Measurements from ENCODE around the gene STAP1.
"Not testable (repeated sequence)": the region's sequence is repeated elsewhere in the genome, so short reads cannot be mapped to it uniquely, and the experiment has no call there.

STAP1 gene

GRCh38 chr4:67558493-67558892 lies at the start of gene STAP1:
Gene STAP1 (plus strand): TSS chr4:67558727. CDS start chr4:67558810, 83 bp downstream.
- DNase-seq (ENCODE audit: low read depth in 2 of 2), result no peak

DNA sequence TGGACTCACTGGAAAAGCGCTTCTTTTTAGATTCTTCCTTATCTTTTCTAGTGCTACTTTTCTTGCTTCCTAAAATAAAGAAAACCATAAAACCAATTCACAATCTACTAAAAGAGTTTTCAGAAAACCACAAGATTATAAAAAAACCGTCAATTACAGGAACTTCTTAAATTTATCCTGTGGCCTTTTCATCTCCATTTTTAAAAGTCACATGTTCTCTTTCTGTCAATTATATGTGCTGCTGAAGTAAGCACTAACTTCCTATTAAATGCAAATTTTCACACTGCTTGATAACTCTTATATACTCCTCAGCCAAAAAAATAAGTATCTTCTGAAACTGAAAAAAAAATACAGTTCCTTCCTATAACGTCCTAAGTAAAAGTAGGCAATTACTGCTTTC lies 46.0 kb upstream of the STAP1 start:
- DNase-seq (ENCODE audit: low read depth in 2 of 2), result no peak

DNA sequence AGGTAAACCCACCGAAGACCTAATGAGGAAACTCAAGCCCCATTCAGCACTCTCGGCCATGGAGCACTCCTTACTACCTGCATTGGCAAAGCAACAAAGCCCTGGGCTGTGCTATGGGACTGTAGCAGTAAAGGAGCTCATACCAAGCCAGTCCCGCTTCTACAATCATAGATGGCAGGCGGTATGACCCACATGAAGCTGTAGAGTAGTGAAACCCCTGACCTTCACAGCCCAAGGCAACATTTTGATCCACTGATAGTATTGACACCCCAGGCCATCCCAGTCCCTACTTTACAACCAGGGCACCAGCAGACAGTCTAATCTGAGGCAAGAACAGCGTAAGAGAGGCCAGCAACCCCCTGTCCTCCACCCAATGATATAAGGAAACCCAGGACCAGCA lies 38.4 kb upstream of the STAP1 start:
- DNase-seq (ENCODE audit: low read depth in 2 of 2), result no peak

DNA sequence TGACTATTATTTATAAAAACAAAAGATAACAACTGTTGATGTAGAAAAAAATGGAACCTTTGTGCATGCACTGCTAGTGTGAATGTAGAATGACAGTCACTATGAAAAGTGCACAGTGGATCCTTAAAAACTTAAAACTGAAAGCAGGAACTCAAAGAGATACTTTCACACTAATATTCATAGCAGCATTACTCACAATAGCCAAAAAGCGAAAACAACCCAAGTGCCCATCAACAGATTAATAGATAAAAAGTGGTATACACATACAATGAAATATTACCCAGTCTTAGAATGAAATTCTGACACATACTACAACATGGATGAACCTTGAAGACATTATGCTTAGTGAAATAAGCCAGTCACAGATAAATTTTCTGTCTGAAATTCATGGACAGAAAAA lies 37.0 kb upstream of the STAP1 start:
- DNase-seq (ENCODE audit: low read depth in 2 of 2), result no peak

- no peak for DNase-seq (ENCODE audit: low read depth in 2 of 2)
Measured at GRCh38 chr4:67522230-67522629, 36.3 kb upstream of the STAP1 start.

GRCh38 chr4:67522851-67523671 lies 35.5 kb upstream of the STAP1 start:
- DNase-seq (ENCODE audit: low read depth in 2 of 2), result no peak

DNA sequence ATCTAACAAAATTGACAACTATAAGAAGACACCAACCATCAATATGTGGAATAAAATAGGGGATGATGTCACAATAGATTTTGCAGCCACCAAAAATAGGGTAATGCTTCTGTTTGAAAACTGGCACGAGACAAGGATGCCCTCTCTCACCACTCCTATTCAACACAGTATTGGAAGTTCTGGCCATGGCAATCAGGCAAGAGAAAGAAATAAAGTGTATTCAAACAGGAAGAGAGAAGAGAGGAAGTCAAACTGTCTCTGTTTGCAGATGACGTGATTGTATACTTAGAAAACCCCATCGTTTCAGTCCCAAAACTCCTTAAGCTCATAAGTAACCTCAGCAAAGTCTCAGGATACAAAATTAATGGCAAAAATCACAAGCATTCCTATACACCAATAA lies 34.4 kb upstream of the STAP1 start:
- DNase-seq (ENCODE audit: low read depth in 2 of 2), result not testable (repeated sequence)

DNA sequence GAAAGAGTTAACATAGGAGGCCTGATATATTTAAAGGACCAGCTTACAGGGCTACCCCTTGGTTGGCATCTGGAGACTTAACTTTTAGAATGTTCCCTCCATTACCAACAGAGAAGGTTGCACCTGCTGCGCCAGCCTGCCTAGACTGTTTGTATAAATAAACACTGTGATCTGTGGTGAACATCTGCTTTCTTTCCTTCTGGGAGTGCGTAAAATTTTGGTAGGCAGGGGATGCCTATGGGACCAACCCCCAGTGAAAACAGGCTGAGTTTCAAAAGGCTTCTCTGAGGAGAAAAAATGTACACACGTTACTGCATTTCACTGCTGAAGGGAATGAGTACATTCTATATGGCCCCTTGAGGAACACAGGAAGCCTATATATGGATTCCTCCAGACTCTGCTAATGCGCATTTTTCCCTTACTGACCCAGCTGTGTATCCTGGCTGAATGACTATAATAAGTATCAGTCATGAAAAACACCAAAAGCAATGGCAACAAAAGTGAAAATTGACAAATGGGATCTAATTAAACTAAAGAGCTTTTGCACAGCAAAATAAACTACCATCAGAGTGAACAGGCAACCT lies 27.1 kb upstream of the STAP1 start:
- no peak for DNase-seq (ENCODE audit: low read depth in 2 of 2)

GRCh38 chr4:67532397-67532796 lies 26.1 kb upstream of the STAP1 start:
- DNase-seq (ENCODE audit: low read depth in 2 of 2), result not testable (repeated sequence)

GRCh38 chr4:67533112-67533511 lies 25.4 kb upstream of the STAP1 start:
- DNase-seq (ENCODE audit: low read depth in 2 of 2), result no peak

GRCh38 chr4:67535280-67535840 lies 23.2 kb upstream of the STAP1 start:
- DNase-seq (ENCODE audit: low read depth in 2 of 2), result no peak

DNA sequence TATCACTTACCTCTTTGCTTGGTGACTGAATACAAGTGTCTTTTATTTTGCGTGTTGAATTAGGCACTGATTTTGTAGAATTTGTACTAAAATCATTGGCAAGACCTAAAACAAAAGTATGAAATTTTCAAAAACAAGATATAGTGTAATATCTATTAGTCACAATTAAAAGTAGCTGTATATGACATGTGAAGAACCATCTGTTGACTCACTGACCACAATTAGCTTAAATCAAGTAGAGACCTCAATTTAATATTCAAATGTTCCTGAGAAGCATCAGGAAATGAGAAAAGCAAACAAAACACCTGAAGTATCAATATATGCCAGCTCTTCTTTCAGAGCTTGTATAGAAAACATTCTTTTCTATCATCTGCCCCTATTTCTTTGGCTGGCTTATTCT lies 18.7 kb upstream of the STAP1 start:
- DNase-seq (ENCODE audit: low read depth in 2 of 2), result no peak

- DNase-seq (ENCODE audit: low read depth in 2 of 2), result no peak
Measured at GRCh38 chr4:67542076-67542475, 16.5 kb upstream of the STAP1 start.

DNA sequence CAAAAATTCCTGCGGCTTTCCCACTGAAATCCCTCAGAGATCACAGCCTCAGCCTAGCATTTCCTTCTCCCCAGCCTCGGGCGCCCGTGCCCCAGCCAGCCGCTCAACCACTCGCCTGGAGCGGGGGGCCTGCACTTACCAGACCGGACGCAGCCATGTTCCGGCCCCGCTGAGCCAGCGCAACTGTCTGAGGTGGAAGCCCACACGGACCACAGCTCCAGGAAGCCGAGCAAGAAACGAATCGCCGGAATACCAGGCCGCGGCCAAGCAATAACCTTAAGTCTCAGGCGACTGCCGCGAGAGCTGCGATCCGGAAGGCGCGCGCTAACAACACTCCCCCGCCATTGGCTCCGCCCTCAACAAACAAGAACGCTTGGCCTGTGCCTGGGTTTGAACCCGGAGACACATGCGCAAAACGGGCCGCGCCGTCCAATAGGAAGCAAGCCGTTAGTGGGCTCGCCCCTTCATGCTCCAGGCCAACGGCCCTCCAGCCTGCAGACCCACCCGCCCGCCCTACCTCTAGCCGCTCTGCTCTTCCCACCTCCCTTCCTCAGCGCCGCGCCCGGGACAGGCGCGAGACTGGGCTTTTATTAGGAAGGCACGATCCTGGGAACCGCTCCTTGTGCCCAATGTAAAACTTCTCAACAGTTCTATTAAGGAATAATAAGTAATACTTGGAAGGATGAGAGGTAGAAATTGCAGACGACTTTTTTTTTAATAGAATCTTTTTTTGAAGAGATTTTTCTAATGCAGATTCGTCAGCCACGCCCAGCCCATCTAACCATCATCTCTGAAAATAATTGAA lies 13.1 kb upstream of the STAP1 start, which contains the start of gene CENPC:
CENPC (minus strand) TSS at position 305 of the 805 bp plus-strand sequence; CDS start at position 157, 148 bp downstream.
- DNase-seq (ENCODE audit: low read depth in 2 of 2), result peak; percentile 92 to 93

- DNase-seq (ENCODE audit: low read depth in 2 of 2), result no peak
Measured at GRCh38 chr4:67546004-67546356, 12.5 kb upstream of the STAP1 start.

DNA sequence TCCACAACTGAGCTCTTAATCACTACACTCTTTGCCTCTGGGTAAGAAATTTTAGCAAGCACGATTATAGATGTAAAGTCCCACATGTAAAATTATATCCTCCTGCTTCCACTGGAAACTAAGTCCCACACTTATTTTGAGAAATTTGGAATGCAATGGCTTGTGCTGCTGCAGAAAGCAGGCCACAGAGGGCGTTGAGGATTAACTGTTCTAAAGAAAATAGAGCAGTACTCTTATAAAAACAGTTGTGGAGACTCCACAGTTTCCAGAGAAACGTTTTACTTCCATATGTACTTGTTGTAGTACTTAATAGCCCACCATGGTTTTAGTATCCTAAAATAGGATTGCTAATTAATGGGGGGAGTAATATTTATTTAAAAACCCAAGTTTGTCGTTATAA lies 11.6 kb upstream of the STAP1 start:
- DNase-seq (ENCODE audit: low read depth in 2 of 2), result no peak

DNA sequence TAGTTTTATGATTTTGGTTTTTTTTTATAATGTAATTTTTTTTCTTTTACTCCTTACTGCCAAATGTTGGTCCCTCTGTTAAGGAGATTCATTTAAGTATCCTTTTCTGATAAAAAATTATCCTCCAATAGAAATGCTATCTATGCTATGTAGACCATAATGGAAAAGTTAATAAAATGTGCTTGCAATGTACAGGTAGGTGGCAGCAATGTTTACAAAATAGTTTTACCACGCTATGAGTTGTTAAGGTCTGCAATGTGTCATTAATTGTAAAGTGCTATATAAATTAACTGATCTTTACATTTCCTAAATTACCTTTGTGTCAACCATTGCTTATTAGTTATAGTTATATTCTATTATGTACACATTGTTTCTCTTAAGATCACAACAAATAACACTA lies 9.4 kb upstream of the STAP1 start:
- DNase-seq (ENCODE audit: low read depth in 2 of 2), result no peak

GRCh38 chr4:67550451-67550850 lies 8.1 kb upstream of the STAP1 start:
- DNase-seq (ENCODE audit: low read depth in 2 of 2), result no peak

DNA sequence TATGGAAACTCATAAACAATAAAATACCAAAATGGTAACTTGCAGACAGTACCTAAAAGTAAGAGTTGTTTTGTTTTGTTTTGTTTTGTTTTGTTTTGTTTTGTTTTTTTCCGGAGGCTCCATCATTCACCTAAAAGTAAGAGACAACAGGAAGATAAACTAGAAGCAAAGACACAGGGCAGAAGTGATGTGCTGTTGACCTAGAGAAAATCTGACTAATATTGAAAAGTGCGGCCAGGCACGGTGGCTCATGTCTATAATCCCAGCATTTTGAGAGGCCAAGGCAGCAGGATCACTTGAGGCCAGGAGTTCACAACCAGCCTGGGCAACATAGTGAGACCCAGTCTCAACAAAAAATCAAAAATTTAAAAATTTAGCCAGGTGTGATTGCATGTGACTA lies 7.7 kb upstream of the STAP1 start:
- no peak for DNase-seq (ENCODE audit: low read depth in 2 of 2)

DNA sequence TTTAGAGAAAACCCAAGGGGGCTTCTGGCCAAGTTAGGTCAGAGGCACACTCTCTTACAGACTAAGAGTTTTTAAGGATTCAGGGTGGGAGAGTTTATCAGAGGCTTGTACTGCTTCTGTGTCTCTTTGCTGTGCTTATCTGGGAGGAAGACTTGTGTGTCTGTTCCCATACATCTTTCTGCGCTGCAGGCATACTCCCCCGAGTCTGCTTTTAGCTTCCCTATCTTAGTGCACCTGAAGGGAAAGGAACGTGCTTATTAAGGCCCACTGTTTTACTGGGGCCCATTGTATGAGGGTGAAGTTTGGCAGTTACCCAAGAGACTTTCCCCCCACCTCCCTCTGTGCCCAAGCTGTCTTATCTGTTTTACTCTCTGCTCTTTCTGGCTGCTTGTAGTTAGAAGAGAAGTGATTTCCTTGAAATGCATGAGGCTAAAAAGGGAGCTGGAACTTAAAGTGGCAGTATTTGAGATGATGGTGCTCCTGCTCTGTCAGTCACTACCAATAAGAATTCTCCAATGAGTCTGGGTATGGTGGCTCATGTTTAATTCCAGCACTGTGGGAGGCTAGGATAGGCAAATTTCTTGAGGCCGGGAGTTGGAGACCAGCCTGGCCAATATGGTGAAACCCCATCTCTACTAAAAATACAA lies 6.3 kb upstream of the STAP1 start:
- DNase-seq (ENCODE audit: low read depth in 2 of 2), result not testable (repeated sequence)

- DNase-seq (ENCODE audit: low read depth in 2 of 2), result no peak
Measured at GRCh38 chr4:67554096-67554495, 4.4 kb upstream of the STAP1 start.

DNA sequence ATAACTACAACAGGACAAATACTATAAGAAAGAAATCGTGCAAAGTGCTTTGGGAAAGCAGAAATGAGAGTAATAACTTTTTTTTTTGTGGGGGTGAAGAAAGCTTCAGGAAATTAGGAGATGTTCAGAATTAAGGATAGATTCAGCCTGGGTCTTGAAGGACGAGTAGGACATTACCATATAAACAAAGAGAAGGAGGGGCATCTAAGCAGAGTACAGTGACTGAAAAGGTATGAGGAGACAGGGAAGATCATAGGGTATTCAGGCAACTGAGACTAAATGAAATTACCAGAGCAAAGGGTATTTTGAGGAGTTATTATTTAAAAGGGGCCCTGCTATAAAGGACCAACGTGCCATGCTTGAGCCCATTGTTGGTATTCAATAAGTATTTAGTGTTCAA lies 3.1 kb upstream of the STAP1 start:
- DNase-seq (ENCODE audit: low read depth in 2 of 2), result no peak

Measured in stimulated activated CD4-positive, alpha-beta T cell treated with anti-CD3 and anti-CD28 coated beads, Interleukin-15, amount 100 ng/mL, for 48 hours (primary cell).